Liver (tissue), 9 donors: Measurements from ENCODE around the gene EXOC6. TPM values are rescaled to one million over a fixed set of nuclear protein-coding genes. Genes with fewer than 3 reads are reported as not detected.

Experiments
- DNase-seq: peaks from one replicate; pipeline ENCODE4 v3.0.0-alpha.2; 2017; ENCODE audit warnings: low spot score
- H3K27ac ChIP-seq, 2 donors: one replicate each; pipeline ENCODE4 v1.7.0; 2013; ENCODE audit warnings: inconsistent platforms in 2 of 2, low read length in 2 of 2, control low read depth in 1 of 2, low read depth in 1 of 2, mild to moderate bottlenecking in 1 of 2
- H3K27me3 ChIP-seq, 4 donors: one replicate each; pipeline versions ENCODE4 v1.6.1 to v1.7.0; 2013; ENCODE audit warnings: low read length in 3 of 4, inconsistent platforms in 1 of 4, mild to moderate bottlenecking in 1 of 4, moderate library complexity in 1 of 4; ENCODE audit not compliant: control insufficient read depth in 4 of 4, insufficient read depth in 4 of 4
- H3K36me3 ChIP-seq, 4 donors: one replicate each; pipeline versions ENCODE4 v1.6.1 to v1.7.0; 2013; ENCODE audit warnings: low read length in 3 of 4, mild to moderate bottlenecking in 3 of 4, low read depth in 1 of 4, moderate library complexity in 1 of 4; ENCODE audit not compliant: control insufficient read depth in 4 of 4, insufficient read depth in 3 of 4
- H3K4me1 ChIP-seq, 4 donors: one replicate each; pipeline versions ENCODE4 v1.6.1 to v1.7.0; 2013; ENCODE audit warnings: low read length in 3 of 4, mild to moderate bottlenecking in 3 of 4, moderate library complexity in 1 of 4; ENCODE audit not compliant: control insufficient read depth in 4 of 4, insufficient read depth in 4 of 4
- H3K4me3 ChIP-seq, 3 donors: one replicate each; pipeline versions ENCODE4 v1.6.1 to v1.7.0; 2013; ENCODE audit warnings: low read length in 3 of 3, control low read depth in 1 of 3, low read depth in 1 of 3, mild to moderate bottlenecking in 1 of 3
- H3K9ac ChIP-seq, 2 donors: one replicate each; pipeline ENCODE4 v1.7.0; 2013; ENCODE audit warnings: low read length in 2 of 2, mild to moderate bottlenecking in 2 of 2, moderate library complexity in 2 of 2, control low read depth in 1 of 2, low read depth in 1 of 2
- H3K9me3 ChIP-seq, 4 donors: one replicate each; pipeline versions ENCODE4 v1.6.1 to v1.7.0; 2013; ENCODE audit warnings: low read length in 3 of 4; ENCODE audit not compliant: control insufficient read depth in 4 of 4
- CTCF ChIP-seq: fragments of 150-350 bp; IDR thresholded peaks from 2 replicates; pipeline ENCODE4 v1.5.1; 2017; ENCODE audit warnings: improper control_type of control experiment, low read depth, low read length; ENCODE audit not compliant: missing input control
- HNF4A ChIP-seq, 2 donors: conservative IDR thresholded peaks; 2 replicates each; pipeline ENCODE4 v1.6.1; 2016; ENCODE audit warnings: antibody characterized with exemption in 2 of 2, mild to moderate bottlenecking in 2 of 2
- JUND ChIP-seq, 2 donors: IDR thresholded peaks; 2 replicates each; pipeline ENCODE4 v1.6.1; 2016; ENCODE audit warnings: antibody characterized with exemption in 2 of 2
- RXRA ChIP-seq, 2 donors: IDR thresholded peaks; 2 replicates each; pipeline ENCODE4 v1.6.1; 2017 to 2018; ENCODE audit warnings: antibody characterized with exemption in 2 of 2, mild to moderate bottlenecking in 1 of 2
- YY1 ChIP-seq: IDR thresholded peaks from 2 replicates; pipeline ENCODE4 v1.6.1; 2016; ENCODE audit warnings: antibody characterized with exemption, mild to moderate bottlenecking
- ZBTB33 ChIP-seq: IDR thresholded peaks from 2 replicates; pipeline ENCODE4 v1.6.1; 2016; ENCODE audit warnings: antibody characterized with exemption
- WGBS: extraction: QIAGEN DNeasy Blood & Tissue Kit; methylation state at CpG from one replicate; pipeline ENCODE4 v1.1.7; 2013; 5-methylcytosine and 5-hydroxymethylcytosine counted together
- polyA plus RNA-seq, 2 donors: library from polyadenylated mRNA; stranded (reverse) in 1 of 2; unstranded in 1 of 2; fragments of 200-250 nt in 1 of 2; fragments of >200 nt in 1 of 2; fragmentation: Nextera tagmentation in 1 of 2; extraction: Ambion mirVana in 1 of 2; gene quantifications; one replicate each; pipeline versions ENCODE4 v1.2.1 to v1.2.3, GENCODE V29; 2013 to 2015
- total RNA-seq, 2 donors: library from RNA; depleted of rRNA; stranded (reverse); fragments of >200 nt; gene quantifications; one replicate each; pipeline ENCODE4 v1.2.3, GENCODE V29; 2014
- TF ChIP-seq, protein P1 (sequence below): IDR thresholded peaks from 2 replicates; pipeline ENCODE4 v1.6.1; 2016; ENCODE audit warnings: antibody characterized with exemption, mild to moderate bottlenecking
- donor health status: healthy.
- donor health status: healthy.
- donor health status: healthy.
- donor health status: healthy.
- donor health status: healthy.

The EXOC6 gene
- total and polyA plus RNA-seq, 4 donors, result 6.5 to 35.4 (median 8.4) TPM

DNA sequence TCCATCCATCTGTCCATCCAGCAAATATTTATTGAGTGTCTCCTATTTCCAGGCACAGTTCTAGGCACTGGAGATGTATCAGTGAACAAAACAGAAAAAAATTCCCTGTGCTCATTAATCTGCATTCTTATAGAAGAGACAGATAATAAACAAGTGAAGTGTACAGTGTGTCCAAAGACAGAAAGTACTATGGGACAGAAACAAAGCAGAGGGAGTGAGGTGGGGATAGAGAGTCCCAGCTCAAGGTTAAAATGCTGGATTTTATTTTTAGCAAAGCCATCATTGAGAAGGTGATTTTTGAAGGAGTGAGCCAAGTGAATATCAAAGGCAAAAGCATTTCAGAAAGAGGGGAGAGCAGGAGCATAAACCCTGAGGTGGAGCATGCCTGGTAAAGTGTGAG is 21.8 kb upstream of the EXOC6 start:
- peaks cover 0 to 2% (median 0%) of the 10 kb centered on the region in 4 donors for H3K4me1 ChIP-seq
- no peak overlapping the region for H3K27ac ChIP-seq
- no peaks in the 10 kb centered on the region for H3K9me3 ChIP-seq

GRCh38 chr10:92829042-92829785 is 19.1 kb upstream of the EXOC6 start:
- Histone ChIP-seq H3K27me3 (no peaks in the 10 kb centered on the region), H3K27ac (no peak overlapping the region), H3K4me1 (peaks cover 0 to 2% (median 0%) of the 10 kb centered on the region in 4 donors), H3K9ac (no peak overlapping the region), H3K9me3 (no peaks in the 10 kb centered on the region), H3K4me3 (no peak overlapping the region), H3K36me3 (no peaks in the 10 kb centered on the region)
- no peak for TF ChIP-seq HNF4A (conservative IDR thresholded peaks at IDR 0.05)
- no peak for DNase-seq
- WGBS, result 93% methylated on average over 10 of the region's 10 CpGs

More for the DNA sequence above, 21.8 kb upstream of the EXOC6 start:
- no peak for DNase-seq
- no peaks in the 10 kb centered on the region for H3K27me3 ChIP-seq
- no peaks in the 10 kb centered on the region for H3K36me3 ChIP-seq
- no peak for TF ChIP-seq YY1
- no peak overlapping the region for H3K9ac ChIP-seq
- no peak overlapping the region for H3K4me3 ChIP-seq

DNA sequence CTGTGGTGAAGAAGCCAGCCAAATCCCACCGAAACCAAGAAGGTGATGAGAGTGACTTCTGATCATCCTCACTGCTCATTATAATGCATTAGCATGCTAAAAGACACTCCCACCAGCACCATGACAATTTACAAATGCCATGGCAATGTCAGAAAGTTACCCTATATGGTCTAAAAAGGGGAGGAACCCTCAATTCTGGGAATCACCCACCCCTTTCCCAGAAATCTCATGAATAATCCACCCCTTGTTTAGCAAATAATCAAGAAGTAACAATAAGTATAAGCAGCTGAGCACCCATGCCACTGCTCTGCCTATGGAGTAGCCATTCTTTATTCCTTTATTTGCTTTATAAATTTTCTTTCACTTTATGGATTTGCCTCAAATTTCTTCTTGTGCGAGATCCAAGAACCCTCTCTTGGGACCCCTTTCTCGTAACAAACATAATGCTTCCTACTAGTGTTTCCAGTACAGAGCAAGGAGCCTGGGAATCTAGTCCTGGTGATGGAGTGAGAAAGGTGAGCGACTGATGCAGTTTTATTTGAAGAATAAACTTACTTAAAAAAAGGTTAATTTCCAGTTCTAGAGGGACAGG is 18.4 kb upstream of the EXOC6 start:
- TF ChIP-seq JUND (IDR thresholded peaks at IDR 0.05), result no peak
- no peak for TF ChIP-seq RXRA (IDR thresholded peaks at IDR 0.05)
- TF ChIP-seq, protein P1, sequence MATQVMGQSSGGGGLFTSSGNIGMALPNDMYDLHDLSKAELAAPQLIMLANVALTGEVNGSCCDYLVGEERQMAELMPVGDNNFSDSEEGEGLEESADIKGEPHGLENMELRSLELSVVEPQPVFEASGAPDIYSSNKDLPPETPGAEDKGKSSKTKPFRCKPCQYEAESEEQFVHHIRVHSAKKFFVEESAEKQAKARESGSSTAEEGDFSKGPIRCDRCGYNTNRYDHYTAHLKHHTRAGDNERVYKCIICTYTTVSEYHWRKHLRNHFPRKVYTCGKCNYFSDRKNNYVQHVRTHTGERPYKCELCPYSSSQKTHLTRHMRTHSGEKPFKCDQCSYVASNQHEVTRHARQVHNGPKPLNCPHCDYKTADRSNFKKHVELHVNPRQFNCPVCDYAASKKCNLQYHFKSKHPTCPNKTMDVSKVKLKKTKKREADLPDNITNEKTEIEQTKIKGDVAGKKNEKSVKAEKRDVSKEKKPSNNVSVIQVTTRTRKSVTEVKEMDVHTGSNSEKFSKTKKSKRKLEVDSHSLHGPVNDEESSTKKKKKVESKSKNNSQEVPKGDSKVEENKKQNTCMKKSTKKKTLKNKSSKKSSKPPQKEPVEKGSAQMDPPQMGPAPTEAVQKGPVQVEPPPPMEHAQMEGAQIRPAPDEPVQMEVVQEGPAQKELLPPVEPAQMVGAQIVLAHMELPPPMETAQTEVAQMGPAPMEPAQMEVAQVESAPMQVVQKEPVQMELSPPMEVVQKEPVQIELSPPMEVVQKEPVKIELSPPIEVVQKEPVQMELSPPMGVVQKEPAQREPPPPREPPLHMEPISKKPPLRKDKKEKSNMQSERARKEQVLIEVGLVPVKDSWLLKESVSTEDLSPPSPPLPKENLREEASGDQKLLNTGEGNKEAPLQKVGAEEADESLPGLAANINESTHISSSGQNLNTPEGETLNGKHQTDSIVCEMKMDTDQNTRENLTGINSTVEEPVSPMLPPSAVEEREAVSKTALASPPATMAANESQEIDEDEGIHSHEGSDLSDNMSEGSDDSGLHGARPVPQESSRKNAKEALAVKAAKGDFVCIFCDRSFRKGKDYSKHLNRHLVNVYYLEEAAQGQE, result no peak
- no peak for TF ChIP-seq CTCF
- no peak for TF ChIP-seq ZBTB33
- WGBS, result 93% methylated on average over 4 of the region's 4 CpGs
- Histone ChIP-seq H3K27ac (no peak overlapping the region), H3K9me3 (no peaks in the 10 kb centered on the region), H3K4me1 (peaks cover 0 to 2% (median 0%) of the 10 kb centered on the region in 4 donors), H3K4me3 (no peak overlapping the region), H3K27me3 (no peaks in the 10 kb centered on the region), H3K36me3 (no peaks in the 10 kb centered on the region), H3K9ac (no peak overlapping the region)
- no peak for DNase-seq
